Esophagus mucosa (tissue), 1 donor: ENCODE results near the gene TSPOAP1. TPM values are rescaled to one million over a fixed set of nuclear protein-coding genes. Genes with fewer than 3 reads are reported as not detected.

Source experiments
- total RNA-seq: library from RNA; stranded (reverse); gene quantifications from one replicate; pipeline ENCODE4 v1.2.4, GENCODE V29; 2023
- donor health status: DM: yes; HTN: yes; CAD: no.

Gene TSPOAP1
- total RNA-seq, 1 donor from 2014 or later, result 2.6 TPM

Other genes starting within 250 kb of the TSPOAP1 start
- gene DYNLL2, start 245.4 kb downstream of the TSPOAP1 start, total RNA-seq, result 18.6 TPM
- not detected for gene OR4D1, start 180.4 kb downstream of the TSPOAP1 start, total RNA-seq
- not detected for gene OR4D2, start 161.8 kb downstream of the TSPOAP1 start, total RNA-seq
- gene EPX, start 136.1 kb downstream of the TSPOAP1 start, total RNA-seq, result not detected
- gene MKS1, start 109.5 kb downstream of the TSPOAP1 start, total RNA-seq, result 13.6 TPM
- 0.44 TPM for gene LPO, start 90.2 kb downstream of the TSPOAP1 start, total RNA-seq
- gene MPO, start 47.9 kb downstream of the TSPOAP1 start, total RNA-seq, result not detected
- gene SUPT4H1, start 23.4 kb upstream of the TSPOAP1 start, total RNA-seq, result 58.3 TPM
- gene RNF43, start 88.7 kb upstream of the TSPOAP1 start, total RNA-seq, result 7.4 TPM
- gene HSF5, start 159.6 kb upstream of the TSPOAP1 start, total RNA-seq, result not detected
- gene MTMR4, start 185.8 kb upstream of the TSPOAP1 start, total RNA-seq, result 32.3 TPM